Ectodermal cell (in vitro differentiated cells): ENCODE data around the gene UNC5CL. TPM values are rescaled to one million over a fixed set of nuclear protein-coding genes. Genes with fewer than 3 reads are reported as not detected.

Source experiments
- H3K27ac ChIP-seq: 2 replicates; pipeline ENCODE4 v1.7.0; 2013; ENCODE audit warnings: mild to moderate bottlenecking, low read depth, low read length; ENCODE audit not compliant: insufficient read depth, poor library complexity, severe bottlenecking
- H3K27me3 ChIP-seq: 2 replicates; pipeline ENCODE4 v1.7.0; 2013; ENCODE audit warnings: mild to moderate bottlenecking, low read length; ENCODE audit not compliant: insufficient read depth, control insufficient read depth, poor library complexity, severe bottlenecking
- H3K36me3 ChIP-seq: one replicate; pipeline ENCODE4 v1.7.0; 2013; ENCODE audit warnings: low read length; ENCODE audit not compliant: control insufficient read depth, insufficient read depth
- H3K4me1 ChIP-seq: one replicate; pipeline ENCODE4 v1.7.0; 2013; ENCODE audit warnings: low read length; ENCODE audit not compliant: control insufficient read depth, insufficient read depth
- H3K4me3 ChIP-seq: 2 replicates; pipeline ENCODE4 v1.7.0; 2013; ENCODE audit warnings: low read depth, low read length, control low read depth; ENCODE audit not compliant: insufficient read depth
- H3K9me3 ChIP-seq: 2 replicates; pipeline ENCODE4 v1.7.0; 2013; ENCODE audit warnings: mild to moderate bottlenecking, low read length, moderate library complexity; ENCODE audit not compliant: control insufficient read depth
- WGBS, 2 experiments: methylation state at CpG; one replicate each; pipeline ENCODE4 v1.1.7; 2013; ENCODE audit warnings: missing lambda C conversion rate in 2 of 2; 5-methylcytosine and 5-hydroxymethylcytosine counted together
- polyA plus RNA-seq, 4 experiments: library from polyadenylated mRNA; stranded (reverse); fragments of 50-300 nt; gene quantifications; one replicate each; pipeline ENCODE4 v1.2.3, GENCODE V29; 2013

Gene UNC5CL, protein sequence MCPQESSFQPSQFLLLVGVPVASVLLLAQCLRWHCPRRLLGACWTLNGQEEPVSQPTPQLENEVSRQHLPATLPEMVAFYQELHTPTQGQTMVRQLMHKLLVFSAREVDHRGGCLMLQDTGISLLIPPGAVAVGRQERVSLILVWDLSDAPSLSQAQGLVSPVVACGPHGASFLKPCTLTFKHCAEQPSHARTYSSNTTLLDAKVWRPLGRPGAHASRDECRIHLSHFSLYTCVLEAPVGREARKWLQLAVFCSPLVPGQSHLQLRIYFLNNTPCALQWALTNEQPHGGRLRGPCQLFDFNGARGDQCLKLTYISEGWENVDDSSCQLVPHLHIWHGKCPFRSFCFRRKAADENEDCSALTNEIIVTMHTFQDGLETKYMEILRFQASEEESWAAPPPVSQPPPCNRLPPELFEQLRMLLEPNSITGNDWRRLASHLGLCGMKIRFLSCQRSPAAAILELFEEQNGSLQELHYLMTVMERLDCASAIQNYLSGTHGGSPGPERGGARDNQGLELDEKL
- polyA plus RNA-seq (2013, experiment 1 of 4), result 2.5 TPM
- polyA plus RNA-seq (2013, experiment 2 of 4), result 2.6 TPM
- polyA plus RNA-seq (2013, experiment 3 of 4), result 2.1 TPM
- 1.9 TPM for polyA plus RNA-seq (2013, experiment 4 of 4)

DNA sequence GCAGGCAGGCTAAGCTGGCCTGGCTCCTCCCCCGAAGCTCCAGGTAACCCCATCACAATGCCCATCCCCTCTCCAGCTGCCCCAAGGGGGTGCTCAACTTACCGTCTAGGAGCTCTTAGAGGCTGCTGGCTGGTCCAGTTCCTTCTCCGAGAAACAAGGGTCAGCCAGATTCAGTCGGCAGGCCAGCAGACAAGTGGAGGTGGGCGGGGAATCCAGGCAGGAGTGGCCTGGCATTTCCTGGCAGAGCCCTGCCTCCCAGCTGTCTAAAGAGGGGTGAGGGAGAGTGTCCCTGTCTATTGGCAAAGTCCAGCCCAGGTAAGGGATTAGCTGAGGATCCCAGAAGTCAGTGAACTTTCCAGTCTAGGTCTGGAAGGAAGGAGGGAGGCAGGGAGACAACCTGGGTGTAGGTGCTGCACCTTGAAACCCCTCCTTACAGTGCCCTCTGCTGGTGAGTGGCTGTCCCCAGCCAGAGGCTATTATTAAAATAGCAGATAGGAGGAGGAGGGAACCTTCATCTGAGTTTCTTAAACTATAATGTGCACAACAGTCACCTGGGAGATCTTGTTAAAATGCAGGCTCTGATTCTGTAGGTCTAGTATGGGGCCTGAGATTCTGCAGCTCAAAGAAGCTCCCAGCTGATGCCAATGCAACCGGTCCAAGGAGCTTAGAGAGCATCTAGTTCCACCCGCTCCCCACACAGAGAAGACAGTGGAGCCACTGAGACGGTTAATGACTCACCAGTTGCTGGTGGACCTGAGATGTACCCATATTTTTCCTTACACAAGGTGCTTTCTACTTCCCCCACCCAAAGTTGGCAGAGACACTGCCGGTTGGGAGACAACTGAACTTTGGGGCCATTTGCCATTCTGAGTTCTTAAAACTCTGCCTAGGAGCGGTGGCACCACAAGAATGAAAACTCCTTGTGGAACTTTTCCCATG lies at the start of gene UNC5CL:
Gene UNC5CL, minus strand, starts transcription at position 162 of the 939 bp plus-strand sequence. CDS start 4,147 bp downstream, outside the sequence.
- Histone ChIP-seq H3K27ac (no peak within 1 kb of the TSS), H3K27me3 (no peaks in the 10 kb centered on the region), H3K36me3 (no peaks in the 10 kb centered on the region), H3K9me3 (no peaks in the 10 kb centered on the region), H3K4me3 (no peak within 1 kb of the TSS), H3K4me1 (no peaks in the 10 kb centered on the region)
- 85 to 87% methylated on average over 10 of the region's 10 CpGs for WGBS, 2 experiments

DNA sequence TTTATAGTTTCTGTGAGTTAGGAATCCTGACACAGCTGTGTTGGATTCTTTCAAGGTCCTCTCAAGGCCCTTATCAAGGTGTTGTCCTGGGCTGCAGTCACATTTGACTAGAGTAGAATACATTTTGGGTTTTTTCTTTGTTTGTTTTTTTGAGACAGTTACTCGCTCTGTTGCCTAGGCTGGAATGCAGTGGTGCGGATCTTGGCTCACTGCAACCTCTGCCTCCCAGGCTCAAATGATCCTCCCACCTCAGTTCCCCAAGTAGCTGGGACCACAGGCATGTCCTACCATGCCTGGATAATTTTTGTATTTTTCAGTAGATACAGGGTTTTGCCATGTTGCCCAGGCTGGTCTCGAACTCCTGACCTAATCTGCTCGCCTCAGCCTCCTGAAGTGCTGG lies 49.4 kb upstream of the UNC5CL start:
- Histone ChIP-seq H3K4me1 (no peaks in the 10 kb centered on the region), H3K4me3 (no peak overlapping the region), H3K27me3 (no peaks in the 10 kb centered on the region), H3K27ac (no peak overlapping the region), H3K9me3 (no peaks in the 10 kb centered on the region), H3K36me3 (peaks cover 35% of the 10 kb centered on the region)
- 88 to 92% methylated on average over 3 to 4 of the region's 4 CpGs for WGBS, 2 experiments

DNA sequence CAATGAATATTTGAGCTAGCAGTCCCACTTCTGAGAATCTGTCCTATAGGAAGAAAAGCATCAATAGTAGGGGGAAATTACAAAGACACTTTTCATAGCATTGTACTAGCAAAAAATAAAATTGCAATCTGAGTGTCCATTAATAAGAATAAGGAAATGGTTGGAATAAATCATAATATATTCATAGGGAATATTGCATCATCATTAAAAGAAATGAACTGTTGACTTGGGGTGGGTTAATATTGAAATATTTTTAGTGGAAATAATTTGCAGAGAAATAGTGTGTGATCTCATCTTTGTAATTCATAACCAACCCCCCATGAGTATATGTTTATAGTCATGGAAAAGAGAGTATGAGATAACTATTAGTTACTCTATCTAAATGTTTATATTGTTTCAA lies 46.2 kb upstream of the UNC5CL start:
- Histone ChIP-seq H3K27ac (no peak overlapping the region), H3K27me3 (no peaks in the 10 kb centered on the region), H3K9me3 (no peaks in the 10 kb centered on the region), H3K4me1 (no peaks in the 10 kb centered on the region), H3K4me3 (no peak overlapping the region), H3K36me3 (peaks cover 23% of the 10 kb centered on the region)

DNA sequence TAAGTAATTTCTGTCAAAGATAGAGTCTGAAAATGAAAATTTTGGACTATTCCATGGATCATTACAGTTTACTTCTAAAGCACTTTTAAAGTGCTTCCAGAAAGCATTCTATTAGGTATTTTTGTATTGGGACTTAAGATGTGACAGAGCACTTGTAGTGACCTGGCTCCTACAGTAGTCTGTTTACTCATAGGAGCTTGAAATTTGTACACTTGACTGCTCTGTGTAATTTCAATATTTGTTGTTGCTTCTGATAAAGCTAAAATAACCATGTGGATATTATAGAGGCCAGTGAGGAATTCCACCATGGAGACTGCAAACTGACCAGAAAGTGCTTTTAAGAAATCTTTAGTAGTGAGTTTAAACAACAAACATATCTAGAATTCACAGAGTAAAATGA lies 44.1 kb upstream of the UNC5CL start:
- Histone ChIP-seq H3K9me3 (no peaks in the 10 kb centered on the region), H3K36me3 (peaks cover 29% of the 10 kb centered on the region)

DNA sequence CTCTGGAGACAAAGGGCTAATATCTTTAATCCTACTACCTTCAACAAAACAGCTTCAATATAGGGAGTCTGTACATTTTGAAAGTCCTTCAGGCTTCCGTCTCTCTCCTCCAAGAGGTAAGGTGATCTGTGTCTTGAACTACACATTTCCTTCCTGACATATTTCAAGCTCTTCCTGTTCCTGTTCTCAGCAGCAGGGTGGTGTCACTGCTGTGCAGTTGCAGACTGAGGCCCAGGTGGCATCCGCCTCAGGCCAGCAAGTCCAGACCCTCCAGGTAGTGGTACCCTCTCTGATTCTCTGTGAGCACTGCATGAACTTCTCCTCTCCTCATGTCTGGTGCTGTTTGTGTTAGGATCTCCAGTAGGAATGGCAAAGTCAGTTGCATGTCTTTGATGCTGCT lies 41.6 kb upstream of the UNC5CL start:
- H3K36me3 ChIP-seq, result peaks cover 29% of the 10 kb centered on the region
- 97% methylated on average over 2 of the region's 2 CpGs for WGBS, 2 experiments

More for the DNA sequence above, 44.1 kb upstream of the UNC5CL start:
- no peaks in the 10 kb centered on the region for H3K4me1 ChIP-seq
- no peak overlapping the region for H3K4me3 ChIP-seq
- no peaks in the 10 kb centered on the region for H3K27me3 ChIP-seq
- no peak overlapping the region for H3K27ac ChIP-seq

DNA sequence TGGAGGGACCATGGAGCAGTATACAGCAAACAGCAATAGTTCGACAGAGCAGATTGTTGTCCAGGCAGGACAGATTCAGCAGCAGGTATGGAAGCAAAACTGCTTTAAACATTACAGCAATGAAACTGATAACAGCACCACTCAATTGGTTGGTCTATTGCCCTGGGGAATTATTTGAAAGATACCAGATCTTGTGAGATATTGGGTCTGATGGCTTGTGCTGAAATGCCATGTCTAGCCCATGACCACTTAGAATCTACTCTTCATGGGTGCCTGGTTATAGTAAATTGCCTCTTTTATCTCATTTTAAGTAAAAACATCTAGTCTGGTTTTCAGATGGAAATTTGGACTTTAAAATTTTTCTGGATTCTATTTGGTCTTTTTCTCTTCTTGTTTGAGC lies 40.1 kb upstream of the UNC5CL start:
- Histone ChIP-seq H3K36me3 (peaks cover 25% of the 10 kb centered on the region), H3K4me3 (no peak overlapping the region), H3K9me3 (no peaks in the 10 kb centered on the region), H3K27me3 (no peaks in the 10 kb centered on the region), H3K4me1 (peaks cover 9% of the 10 kb centered on the region), H3K27ac (no peak overlapping the region)
- WGBS, 2 experiments, result 91 to 94% methylated on average over 1 of the region's 1 CpG

More for the DNA sequence above, 41.6 kb upstream of the UNC5CL start:
- H3K4me3 ChIP-seq, result no peak overlapping the region
- H3K27ac ChIP-seq, result no peak overlapping the region
- no peaks in the 10 kb centered on the region for H3K27me3 ChIP-seq
- H3K4me1 ChIP-seq, result no peaks in the 10 kb centered on the region
- H3K9me3 ChIP-seq, result no peaks in the 10 kb centered on the region

DNA sequence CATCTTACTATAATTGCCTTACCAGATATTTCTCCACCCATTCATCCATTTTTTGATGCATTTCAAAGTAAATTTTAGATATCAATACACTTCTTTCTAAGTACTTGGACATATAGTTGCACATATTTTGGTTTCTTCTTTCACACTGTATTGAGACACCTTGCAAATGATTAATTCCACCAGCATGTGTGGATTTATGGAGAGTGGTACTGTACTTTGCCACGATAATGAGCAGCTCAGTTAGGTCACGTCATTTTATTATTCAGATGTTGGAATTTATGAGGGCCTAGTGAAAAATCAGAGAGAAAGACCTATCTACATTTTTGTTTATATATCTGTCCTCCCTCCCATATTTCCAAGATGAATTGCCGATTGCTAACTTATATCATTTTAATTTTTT lies 39.1 kb upstream of the UNC5CL start:
- Histone ChIP-seq H3K36me3 (peaks cover 25% of the 10 kb centered on the region), H3K4me1 (peaks cover 9% of the 10 kb centered on the region), H3K27me3 (no peaks in the 10 kb centered on the region), H3K27ac (no peak overlapping the region), H3K4me3 (no peak overlapping the region), H3K9me3 (no peaks in the 10 kb centered on the region)
- 83 to 100% methylated on average over 1 to 2 of the region's 3 CpGs for WGBS, 2 experiments

DNA sequence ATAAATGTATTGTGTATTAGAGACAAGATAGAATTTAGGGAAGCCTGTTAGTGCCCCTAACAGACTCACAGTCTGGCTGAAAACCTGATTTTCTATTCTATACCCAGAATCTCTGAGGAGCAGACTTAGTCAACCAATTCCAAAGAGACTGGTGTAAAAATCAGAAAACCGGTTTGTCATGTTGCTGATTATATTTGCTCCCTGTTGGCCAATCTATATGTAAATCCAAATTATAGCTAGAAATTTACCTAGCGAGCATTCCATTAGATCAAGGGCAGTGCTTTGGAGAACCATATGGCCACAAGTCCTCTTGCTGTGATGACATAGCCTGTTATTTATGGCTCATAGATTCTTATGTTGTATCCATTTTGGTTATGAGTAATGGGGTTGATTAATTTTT lies 38.5 kb upstream of the UNC5CL start:
- H3K4me3 ChIP-seq, result no peak overlapping the region
- peaks cover 25% of the 10 kb centered on the region for H3K36me3 ChIP-seq
- no peaks in the 10 kb centered on the region for H3K27me3 ChIP-seq
- no peaks in the 10 kb centered on the region for H3K9me3 ChIP-seq
- no peak overlapping the region for H3K27ac ChIP-seq
- H3K4me1 ChIP-seq, result peaks cover 9% of the 10 kb centered on the region
- WGBS, 2 experiments, result 94 to 100% methylated on average over 2 of the region's 2 CpGs

DNA sequence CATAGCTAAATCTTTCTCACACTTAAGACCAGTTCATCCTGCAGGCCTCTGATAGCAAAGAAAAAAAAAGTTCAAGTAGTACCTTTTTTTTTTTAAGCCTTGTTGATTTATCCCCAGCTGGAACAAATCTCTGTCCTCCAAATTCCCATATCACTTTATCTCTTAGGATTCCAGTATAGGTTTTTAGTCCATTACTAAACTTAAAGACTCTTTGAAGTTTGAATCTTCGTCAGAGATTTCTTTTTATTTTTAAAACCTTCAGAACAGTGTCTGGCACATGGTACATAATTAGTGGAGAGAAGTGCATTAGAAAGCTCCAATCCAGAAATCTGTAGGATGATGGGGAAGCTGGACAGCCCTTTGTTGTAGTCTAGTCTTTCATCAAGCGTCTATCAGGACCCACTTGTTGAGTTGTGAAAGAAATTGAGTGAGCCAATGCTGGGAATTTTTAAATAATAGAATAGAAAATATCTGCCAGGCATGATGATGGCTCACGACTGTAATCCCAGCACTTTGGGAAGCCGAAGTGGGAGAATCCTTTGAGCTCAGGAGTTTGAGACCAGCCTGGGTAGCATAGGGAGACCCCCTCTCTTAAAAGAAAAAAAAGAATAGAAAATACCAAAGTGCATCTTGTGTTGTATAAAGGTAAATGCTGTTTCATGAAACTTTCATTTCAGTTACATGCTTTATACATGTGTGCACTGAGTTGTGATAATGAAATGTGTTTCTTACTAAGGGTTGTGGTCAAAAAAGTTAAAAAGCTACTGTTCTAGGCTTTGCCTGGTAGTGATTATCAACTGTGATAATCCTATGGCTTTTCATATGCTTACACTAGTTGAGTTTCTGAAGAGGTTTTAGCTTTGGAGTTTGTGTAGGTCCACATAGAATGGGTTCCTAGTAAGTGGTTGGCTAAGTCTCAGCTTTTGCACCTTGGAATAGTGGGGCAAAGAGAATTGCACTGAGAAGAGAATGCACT lies 36.9 kb upstream of the UNC5CL start:
- 88 to 94% methylated on average over 4 of the region's 4 CpGs for WGBS, 2 experiments
- Histone ChIP-seq H3K27me3 (no peaks in the 10 kb centered on the region), H3K9me3 (no peaks in the 10 kb centered on the region), H3K36me3 (peaks cover 21% of the 10 kb centered on the region), H3K4me3 (no peak overlapping the region), H3K4me1 (peaks cover 9% of the 10 kb centered on the region), H3K27ac (no peak overlapping the region)
